ENCODE data around the gene LCMT1.
"Not testable (repeated sequence)": the region's sequence is repeated elsewhere in the genome, so short reads cannot be mapped to it uniquely, and the experiment has no call there.

Gene LCMT1

DNA sequence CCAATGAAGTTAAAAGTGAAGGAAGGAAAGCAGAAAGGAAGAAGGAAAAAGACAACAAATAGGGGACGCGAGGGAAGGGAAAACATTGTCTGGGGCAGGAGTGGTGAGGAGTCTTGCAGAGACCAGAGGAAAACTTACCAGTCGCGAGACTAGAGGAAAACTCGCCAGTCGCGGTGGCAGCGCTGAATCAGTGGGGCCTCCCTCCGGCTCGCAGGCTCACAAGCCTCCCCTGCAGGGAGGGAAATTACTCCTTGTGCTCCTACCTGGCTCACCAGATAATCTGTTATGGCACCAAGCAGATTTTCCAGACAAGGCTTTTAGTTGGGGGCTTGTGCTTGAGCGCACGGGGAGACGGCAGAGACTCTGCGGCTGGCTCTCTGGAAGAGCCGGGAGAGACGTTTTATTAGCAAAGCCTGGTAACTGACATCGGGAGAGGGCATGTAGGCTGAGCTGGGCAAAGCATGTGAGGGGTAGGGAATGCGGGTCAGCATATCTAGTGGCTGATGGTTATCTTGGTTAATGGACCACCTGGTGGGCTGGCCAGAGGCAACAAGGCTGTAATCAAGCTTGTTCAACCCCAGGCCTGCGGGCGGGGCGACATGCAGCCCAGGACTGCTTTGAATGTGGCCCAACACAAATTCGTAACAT lies 37.1 kb downstream of the LCMT1 start:
- DNase-seq (no peak), ATAC-seq (no peak)

DNA sequence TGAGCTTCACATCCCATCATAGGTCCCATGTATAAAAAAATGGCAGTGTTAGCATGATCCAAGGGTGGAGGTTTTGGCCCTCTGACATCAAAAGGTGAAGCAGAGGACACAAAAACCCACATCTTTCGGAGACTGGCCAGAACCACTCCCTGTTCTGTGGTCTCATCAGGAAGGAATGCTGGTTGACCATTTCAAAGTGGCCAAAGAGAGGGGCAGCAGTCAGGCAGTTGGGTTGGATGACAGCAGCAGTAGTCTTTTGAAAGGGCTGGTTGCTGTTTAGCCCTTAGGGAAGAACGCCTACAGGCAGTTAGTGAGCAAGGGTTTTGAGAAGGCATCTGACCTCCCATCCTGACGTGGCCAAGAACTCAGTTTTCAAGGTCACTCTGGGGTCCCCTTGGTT lies 40.5 kb downstream of the LCMT1 start:
- no peak for ATAC-seq
- no peak for DNase-seq

DNA sequence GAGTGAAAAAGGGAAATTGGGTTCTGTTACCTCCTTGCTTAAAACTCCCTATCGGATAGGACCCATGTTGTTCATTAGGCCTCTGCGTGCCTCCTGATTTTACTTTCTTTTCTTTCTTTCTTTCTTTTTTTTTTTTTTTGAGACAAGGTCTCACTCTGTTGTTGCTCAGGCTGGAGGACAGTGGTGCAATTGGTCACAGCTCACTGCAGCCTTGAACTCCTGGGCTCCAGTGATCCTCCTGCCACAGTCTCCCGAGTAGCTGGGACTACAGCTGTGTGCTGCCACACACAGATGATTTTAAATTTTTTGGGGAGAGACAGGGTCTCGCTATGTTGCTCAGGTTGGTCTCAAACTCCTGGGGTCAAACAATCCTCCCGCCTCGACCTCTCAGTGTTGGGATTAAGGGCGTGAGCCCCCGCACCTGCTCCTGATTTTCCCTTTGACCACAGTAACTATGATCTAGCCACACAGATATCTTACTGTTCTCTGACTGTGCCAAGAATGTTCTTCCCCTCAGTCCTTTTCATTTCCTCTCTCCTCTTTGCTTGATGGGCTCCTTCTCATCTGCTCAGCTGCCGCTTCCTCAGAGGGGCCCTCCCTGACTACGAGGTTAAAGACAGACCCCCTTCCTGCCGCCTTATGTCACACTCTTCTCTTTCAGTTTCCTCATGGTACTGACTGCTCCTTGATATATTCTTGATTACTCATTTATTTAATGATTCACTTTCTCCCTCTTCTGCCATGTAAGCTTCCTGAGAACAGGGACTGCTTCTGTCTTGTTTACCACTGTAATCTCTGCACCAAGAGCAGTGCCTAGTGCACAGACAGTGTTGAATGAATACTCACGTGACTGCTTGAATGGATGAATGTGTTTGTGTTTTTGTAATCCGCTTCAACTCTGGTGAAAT lies 44.3 kb downstream of the LCMT1 start:
- DNase-seq (peak; percentile 59), ATAC-seq (peak; percentile 96)

DNA sequence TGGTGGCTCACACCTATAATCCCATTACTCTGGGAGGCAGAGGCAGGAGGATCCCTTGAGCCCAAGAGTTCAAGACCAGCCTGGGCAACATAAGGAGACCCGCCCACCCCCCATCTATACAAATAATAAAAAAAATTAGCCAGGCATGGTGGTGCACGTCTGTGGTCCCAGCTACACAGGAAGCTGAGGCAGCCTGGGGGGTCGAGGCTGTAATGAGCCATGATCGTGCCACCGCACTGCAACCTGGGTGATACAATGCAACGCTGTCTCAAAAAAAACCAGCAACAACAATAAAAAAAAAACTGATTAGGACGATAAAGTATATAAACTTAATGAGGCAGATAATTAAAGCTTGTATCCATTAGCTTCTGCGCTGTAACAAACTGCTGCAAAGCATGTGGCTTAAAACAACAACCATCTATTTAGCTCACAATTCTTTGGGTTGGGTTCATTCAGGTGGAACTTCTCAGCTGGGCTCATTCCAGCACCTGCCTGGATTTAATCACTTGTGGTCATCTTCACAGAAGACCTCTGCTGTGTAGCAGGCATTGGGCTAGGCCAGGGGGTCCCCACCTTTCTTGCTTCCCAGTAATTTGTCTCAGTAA lies 45.8 kb downstream of the LCMT1 start:
- DNase-seq (no peak), ATAC-seq (no peak)

DNA sequence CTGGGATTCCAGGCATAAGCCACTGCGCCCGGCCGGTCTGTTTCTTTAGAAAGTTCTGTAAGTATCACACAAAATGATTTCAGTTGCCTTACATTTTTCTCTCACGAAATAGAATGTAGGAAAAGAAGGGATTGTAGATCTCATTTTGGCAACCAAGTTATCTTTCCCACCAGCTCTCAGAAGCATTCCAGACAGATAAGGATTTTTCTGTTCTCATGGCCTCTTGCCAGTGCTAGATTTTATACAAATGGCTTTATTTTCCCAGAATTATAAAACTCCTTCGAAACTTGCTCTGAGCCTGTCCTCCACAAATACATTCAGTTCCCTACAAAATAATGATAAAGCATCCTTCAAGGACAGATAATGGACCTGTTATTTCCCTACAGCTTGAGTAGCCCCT lies 46.9 kb downstream of the LCMT1 start:
- DNase-seq (no peak), ATAC-seq (no peak)

DNA sequence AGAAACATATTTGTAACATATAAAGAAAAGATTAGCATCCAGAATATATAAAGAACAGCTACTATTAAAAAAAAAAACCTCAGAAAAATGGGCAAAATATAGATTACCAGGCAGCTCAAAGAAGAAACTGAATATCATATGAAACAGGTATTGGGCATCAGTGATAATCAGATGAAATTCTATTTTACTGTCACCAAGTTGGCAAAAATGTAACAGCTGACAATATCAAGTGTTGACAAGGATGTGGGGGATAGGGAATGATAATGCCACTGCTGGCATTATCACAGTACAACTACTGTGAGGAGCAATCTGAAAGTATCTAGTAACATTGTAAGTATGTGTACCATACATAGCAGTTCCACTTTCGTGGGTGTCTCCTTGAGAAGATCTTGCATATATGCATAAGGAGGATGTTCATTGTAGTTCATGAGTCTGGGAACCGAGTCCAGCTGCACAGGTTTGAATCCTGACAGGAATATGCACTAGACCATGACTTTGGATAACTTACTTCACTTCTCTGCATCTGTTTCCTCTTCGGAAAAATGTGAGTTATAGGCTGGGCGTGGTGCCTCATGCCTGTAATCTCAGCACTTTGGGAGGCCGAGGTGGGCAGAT lies 50.3 kb downstream of the LCMT1 start:
- no peak for ATAC-seq
- no peak for DNase-seq

DNA sequence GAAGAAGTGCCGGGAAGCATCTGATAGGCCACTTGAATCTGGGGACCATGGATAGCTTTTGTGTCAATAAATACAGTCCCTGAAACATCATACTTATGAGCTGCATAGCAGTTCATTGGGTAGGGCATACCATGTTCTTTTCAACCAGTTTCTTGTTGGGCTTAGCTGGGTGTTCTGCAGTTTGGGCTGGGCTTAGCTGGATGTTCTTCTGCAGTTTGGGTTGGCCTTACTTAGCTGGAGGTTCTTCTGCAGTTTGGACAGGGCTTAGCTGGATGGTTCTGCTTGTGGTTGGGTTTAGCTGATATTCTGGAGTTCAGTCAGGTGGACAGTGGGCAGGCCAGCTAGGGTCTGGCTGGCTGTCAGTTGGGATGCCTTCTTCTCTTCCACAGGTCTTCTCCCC lies 52.1 kb downstream of the LCMT1 start:
- DNase-seq (no peak), ATAC-seq (no peak)

DNA sequence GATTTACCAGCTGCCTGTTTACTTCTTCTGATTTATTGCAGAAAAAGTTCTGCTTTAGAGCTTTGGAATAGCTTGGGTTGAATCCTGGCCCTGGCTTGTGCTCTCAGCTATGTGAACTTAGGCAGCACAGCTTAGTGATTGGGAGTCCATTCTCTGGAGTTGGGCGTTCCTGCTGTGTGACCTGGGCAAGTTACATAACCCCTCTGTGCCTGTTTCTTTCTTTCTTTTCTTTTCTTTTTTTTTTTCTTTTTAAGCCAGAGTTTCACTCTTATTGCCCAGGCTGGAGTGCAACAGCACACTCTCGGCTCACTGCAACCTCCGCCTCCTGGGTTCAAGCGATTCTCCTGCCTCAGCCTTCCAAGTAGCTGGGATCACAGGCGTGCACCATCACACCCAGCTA lies 53.7 kb downstream of the LCMT1 start:
- ATAC-seq (no peak), DNase-seq (no peak)

DNA sequence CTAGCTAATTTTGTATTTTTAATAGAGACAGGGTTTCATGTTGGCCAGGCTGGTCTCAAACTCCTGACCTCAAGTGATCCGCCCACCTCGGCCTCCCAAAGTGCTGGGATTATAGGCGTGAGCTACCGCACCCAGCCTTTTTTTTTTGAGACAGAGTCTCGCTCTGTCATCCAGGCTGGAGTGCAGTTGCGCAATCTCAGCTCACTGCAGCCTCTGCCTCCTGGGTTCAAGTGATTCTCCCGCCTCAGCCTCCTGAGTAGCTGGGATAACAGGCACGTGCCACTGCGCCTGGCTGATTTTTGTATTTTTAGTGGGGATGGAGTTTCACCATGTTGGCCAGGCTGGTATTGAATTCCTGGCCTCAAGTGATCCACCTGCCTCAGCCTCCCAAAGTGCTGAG lies 56.4 kb downstream of the LCMT1 start:
- DNase-seq, ATAC-seq: not testable (repeated sequence)

DNA sequence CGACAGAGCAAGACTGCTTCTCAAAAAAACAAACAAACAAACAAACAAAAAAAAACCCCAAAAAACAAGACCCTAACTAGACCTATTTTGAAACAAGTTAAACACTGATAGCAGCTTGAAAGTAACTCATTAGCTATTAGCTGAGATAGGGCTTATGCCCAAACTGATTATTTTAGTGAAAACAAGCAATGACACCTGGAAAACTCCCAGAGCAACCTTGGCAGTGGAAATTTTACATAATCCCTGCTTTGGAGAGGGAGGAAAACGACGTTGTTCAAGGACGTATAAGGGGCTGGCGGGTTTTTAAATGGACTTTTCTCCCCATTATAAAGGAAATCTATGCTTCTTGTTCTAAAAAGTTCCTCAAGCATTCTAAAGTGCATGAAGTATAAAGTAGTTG lies 59.8 kb downstream of the LCMT1 start:
- no peak for DNase-seq
- ATAC-seq, result no peak

DNA sequence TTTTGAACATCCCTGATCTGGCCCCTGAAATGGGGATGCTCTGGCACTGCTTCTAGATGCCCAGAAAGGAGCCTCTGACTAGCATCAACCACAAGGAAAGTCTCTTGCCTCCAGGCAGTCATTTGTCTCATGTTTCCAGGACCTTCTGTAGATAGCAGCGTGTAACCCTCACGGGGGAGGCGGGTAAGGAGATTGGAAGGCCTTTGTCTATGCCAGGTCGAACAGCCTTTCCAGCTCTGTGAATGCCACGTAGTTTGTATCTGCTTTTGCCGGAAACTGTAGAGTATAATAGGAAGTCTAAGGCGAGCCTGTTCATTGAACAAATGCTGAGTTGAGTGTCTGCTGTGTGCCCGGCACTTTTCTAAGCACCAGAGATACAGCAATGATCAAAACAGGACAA lies 61.3 kb downstream of the LCMT1 start:
- ATAC-seq (no peak), DNase-seq (no peak)

DNA sequence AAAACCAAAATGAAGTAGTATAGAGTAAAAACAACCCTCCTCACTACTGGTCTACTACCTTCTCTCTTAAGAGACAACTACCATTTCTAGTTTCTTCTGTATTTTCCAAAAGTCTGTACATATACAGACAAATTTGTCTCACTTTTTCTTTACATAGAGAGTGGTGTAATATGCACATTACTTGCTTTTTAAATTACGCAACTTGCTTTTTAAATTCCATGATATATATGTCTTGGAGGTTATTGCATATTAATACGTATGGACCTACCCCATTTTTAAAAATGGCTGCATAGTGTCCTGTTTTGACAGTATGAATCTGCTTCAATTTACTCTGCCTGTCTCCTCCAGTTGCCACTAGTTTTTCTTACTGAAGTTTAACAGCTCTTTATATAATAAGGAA lies 62.7 kb downstream of the LCMT1 start:
- ATAC-seq, result no peak
- DNase-seq, result no peak

DNA sequence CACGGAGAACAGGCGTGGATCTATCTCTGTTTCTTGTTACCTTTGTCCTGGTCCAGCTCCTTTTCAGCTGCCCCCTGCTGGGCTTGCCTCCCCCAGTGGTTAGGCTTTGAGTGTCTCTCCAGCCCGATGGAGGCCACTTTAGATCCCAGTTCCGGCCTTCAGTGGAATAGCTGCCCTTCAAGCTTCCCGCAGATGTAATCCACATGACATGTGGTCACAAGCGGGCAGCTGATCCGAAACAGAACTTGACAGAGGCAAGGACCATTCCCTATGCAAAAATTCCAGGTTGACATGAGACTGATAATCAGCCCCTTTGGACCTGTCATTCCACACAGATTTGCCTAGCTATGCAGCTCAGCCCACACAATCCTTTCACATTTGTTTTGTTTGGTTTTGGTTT lies 64.6 kb downstream of the LCMT1 start:
- DNase-seq, result no peak
- ATAC-seq, result no peak

DNA sequence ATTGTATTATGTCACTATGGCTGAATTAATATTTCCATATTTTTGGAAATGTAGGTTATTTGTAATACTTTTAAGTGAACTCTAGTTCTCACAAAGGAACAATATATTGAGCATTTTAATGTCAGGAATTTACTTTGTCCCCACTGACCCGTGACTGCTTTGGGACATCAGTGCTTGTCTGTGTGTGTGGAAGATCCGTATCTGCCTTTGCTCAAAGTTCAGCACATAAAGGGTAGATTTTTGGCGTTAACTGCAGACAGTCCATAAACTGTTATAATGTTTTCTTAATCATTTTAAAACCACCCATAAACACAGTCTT lies 65.9 kb downstream of the LCMT1 start:
- ATAC-seq, result no peak
- no peak for DNase-seq

DNA sequence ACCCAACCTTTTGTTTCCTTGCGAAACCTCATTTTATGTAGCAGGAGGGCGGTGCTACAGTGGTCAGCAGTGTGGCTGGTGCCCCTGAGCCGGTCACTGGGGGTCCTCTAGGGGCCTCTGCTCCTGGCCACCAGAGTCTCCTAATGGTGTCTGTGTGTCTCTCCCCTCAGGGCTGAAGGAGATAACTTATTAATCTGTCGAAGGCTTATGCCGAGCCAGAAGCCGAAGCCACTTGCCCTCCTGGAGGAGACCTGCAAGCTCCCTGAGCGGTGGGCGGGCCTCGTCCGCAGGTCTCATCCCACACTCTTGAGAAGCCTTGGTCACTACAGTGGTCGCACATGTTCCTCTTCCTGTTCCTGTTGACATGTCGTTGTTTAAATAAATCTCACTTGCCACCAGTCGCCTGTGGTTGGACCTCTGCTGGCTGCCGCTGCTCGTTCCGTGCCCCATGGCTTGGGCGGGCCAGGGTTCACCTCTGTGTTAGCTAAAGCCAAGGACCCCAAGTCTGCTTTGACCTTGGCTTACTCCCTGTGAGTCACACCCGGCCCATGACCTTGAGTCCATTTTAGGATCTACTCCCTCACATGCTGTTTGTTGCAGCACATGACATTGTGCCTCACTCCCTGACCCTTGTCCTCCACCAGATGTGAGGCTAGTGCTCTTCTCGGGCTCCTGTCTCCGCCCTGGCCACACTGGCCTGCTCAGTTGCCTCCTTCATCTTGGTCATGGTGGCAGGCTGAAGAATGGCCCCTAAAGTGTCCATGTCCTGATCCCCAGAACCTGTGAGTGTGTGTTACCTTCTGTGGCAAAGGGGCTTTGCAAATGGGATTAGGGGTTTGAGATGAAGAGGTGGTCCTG lies 66.5 kb downstream of the LCMT1 start:
- DNase-seq, result no peak
- ATAC-seq, result no peak

DNA sequence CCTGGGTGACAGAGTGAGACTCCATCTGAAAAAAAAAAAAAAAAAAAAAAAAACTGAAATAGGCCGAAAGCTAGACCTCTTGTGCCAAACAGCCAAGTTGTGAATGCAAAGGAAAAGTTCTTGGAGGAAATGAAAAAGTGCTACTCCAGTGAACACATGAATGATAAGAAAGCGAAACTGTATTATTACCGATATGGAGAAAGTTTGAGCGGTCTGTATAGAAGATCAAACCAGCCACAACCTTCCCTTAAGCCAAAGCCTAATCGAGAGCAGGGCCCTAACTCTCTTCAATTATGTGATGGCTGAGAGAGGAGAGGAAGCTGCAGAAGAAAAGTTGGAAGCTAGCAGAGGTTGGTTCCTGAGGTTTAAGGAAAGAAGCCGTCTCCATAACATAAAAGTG lies 69.7 kb downstream of the LCMT1 start:
- not testable (repeated sequence) for DNase-seq, ATAC-seq

DNA sequence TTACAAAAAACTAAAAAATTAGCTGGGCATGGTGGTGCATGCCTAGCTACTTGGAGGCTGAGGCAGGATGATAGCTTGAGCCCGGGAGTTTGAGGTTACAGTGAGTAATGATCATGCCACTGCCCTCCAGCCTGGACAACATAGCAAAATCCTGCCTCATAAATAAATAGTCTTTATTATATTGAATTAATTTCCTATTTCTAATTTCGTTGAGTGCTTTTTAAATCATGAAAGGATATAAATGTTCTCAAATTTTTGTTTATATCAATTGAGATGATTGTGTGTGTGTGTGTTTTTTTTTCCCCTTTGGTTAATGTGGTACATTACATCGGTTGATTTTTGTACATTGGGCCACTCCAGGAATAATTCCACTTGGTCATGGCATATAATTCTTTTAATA lies 73.2 kb downstream of the LCMT1 start:
- no peak for DNase-seq
- ATAC-seq, result no peak

DNA sequence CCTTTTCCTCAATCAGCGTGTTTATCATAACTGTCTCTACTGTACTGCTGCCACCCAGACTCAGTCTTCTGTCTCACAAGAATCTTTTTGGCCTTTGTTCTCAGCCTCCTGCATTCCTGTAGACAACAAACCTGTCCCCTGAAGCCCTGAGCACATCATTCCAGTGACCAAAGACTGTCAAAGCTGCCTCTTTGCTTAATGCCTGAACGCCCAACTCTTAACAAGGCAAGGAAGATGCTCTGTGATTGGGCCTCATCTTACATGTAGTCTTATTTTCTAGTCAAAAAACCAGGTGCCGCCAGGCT lies 75.9 kb downstream of the LCMT1 start:
- ATAC-seq (no peak), DNase-seq (no peak)

DNA sequence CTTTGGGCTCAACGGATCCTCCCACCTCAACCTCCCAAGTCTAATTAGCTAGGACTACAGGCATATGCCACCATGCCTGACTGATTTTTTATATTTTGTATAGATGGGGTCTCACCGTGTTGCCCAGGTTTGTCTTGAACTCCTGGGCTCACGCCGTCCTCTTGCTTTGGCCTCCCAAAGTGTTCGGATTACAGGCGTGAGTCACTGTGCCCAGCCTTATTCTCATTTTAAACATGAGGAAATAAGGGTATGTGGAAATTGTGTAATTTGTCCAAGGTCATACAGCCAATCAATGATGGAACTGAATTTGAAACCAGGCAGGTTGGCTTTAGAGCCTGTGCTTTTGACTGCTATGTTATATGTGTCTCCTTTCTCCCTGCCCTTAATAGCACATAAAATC lies 77.8 kb downstream of the LCMT1 start:
- DNase-seq, result no peak
- no peak for ATAC-seq

DNA sequence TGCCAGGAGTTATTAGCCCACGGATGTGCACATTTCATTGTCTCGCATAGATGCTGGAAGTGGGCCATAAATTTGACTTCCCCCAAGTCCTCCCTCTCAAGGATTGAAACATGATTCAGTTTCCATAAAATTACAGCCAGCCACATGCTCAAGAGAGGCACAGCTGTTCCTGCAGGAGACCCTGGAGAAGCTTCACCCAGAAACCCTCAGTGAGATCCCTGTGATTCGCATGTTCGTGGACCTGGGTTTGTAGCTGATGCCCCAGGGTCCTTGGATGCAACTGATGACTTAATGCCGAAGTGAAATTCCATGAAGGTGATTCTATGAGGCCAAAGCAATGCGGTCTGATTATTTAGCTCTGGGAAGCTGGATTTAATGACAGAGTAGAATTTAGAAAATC lies 80.6 kb downstream of the LCMT1 start:
- ATAC-seq (no peak), DNase-seq (no peak)

DNA sequence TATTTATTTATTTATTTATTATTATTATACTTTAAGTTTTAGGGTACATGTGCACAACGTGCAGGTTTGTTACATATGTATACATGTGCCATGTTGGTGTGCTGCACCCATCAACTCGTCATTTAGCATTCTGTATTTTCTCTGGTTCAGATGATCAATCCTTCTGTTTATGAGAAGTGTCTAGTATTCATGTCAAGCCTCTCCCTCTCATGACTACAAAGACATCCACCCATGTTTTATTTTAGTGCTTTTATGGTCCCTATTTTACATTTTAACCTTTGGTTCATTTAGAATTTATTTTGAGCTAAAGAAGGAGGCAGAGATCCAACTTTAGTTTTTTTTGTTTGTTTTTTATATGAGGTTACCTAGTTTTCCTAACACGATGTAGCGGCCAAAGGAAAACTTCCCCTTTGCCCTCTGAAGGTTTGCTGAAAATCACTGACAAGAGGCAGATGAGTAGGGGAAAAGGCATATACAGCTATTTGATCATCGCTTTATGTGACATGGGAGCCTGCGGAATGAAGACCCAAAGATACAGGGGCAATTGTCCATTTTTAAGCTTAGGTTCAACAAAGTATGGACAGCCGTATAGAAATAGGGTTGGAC lies 82.8 kb downstream of the LCMT1 start:
- ATAC-seq (no peak), DNase-seq (no peak)

DNA sequence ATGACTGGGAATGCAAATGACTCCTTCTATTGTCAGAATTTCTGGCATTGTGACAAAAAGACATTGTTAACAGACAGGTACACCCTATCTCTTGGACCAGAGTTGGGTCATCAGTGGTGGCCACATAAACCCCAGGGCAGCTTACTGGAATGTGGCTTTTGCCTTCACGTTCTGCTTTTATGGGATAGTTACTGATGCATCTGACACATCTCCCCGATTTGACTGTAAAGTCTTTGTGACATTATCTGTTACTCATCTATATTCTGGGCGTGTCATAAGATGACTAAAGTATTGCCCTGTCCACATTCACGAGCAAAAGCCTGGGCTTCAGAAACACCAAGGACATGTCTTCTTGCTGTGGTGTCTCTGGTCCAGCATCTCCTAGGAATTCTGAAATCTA lies 86.5 kb downstream of the LCMT1 start:
- ATAC-seq (no peak), DNase-seq (no peak)

All from stimulated activated naive CD8-positive, alpha-beta T cell treated with anti-CD3 and anti-CD28 coated beads, Interleukin-15, Interleukin-2, amounts not matched to agents 100 U/mL and 50 U/mL, for 24 hours (primary cell).